GM04504 (cell line): Measurements from ENCODE around the gene PRDM2.

Experiments used
- DNase-seq: peaks from one replicate; pipeline ENCODE4 v3.0.0-alpha.2; 2012; ENCODE audit warnings: low read depth

The PRDM2 gene

GRCh38 chr1:13699510-13699909, 478 bp upstream of the PRDM2 start:
- DNase-seq: no peak

DNA sequence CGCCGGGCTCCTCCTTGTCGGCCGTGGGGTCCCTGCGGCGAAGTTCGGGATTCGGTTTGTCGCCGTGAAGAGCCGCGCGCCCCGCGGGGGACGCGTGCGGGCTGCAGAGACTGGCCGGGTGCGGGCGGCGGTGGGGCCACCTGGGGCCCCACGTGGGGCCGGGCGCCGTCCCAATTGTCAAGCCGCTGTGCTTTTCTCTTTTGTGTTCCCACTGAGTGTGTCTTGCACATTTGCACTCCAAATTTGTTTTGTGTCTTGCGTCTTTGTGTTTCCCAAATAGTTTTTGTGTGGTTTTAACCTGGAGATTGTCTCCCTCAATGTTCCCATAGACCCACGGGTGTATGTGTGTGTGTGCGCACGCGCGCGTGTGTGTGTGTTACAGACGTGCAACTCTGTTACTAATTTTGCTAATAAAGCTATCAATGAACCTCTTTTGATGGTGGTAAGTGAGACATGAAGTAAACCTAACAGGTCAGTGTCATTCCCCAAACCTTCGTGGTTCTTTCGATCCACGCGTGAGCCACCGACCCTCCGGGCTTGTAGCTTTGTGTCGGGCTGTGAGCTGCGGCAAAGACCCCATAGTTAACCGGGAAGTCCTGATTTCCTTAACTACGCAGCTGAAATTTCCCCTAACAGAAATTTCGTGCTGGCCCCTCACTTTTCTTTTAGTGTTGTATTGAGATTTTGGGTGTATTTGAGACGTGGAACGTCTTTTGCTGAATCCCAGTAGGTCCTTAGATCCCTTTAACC, 708 bp downstream of the PRDM2 start:
- DNase-seq: no peak

- no peak for DNase-seq
Measured at GRCh38 chr1:13701271-13701640, 1.3 kb downstream of the PRDM2 start.

- no peak for DNase-seq
Measured at GRCh38 chr1:13702425-13703127, 2.6 kb downstream of the PRDM2 start.

- no peak for DNase-seq
Measured at GRCh38 chr1:13703128-13703513, 3.1 kb downstream of the PRDM2 start.

DNA sequence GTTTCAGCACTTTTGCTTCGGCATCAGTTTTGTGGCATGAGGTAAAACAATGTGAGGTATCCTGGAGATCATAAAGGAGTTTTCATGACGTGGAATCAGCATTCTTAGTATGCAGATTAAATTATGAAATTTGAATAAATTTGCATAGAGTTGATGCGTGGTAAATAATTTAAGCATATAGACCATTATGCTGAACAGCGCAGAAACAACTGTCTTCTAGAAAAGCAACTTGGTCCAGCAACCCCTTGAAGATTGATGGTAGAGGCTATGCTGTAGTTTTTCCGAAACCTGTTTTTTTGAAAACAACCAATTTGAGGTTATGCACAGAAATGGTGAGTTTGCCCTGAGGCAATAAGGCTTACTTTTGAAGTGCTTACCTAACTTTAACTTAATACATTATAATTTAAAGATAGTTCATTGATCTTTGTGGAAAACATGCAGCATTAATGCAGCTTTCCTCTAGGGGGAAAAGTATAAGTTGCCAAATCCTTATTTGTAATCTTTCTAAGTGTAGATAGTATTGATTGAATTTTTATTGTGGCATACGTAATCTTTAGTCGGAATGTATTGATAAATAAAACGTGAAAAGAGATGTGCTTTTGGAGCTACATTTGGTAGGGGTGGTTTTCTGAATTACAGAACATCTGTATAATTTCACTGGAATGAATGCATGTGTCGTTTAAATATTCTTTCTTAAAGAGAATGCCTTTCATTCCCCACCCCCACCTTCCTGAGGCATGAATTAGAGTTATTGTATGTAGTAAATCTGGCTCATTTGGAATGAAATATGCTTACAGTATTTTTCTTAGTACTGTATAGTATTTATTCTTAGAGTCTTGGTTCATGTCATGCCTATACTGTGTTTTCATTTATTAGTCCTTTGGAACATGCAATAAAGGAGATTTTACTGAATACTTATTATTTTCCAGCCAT, 3.8 kb downstream of the PRDM2 start:
- no peak for DNase-seq

- DNase-seq: no peak
Measured at GRCh38 chr1:13706046-13706445, 6.1 kb downstream of the PRDM2 start.

DNA sequence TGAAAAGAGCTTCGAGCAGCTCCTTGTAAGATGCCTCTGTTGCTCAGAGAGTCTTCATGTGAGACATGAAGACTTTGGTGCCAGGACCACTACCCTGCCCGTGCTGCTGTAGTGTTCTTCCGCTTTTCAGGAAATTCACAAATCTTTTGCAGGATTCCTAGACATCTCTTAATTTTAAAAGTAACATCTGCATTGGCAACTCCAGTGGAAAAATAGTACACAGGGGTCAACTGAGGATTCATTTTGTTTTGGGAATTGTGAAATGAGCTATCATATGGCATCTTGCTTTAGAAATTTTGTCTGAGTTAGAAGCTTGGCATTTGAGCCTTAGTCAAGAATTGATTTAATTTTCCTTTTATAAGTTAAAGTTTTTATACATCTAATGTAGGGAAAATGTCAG, 7.2 kb downstream of the PRDM2 start:
- DNase-seq: no peak

GRCh38 chr1:13708380-13708982, 8.5 kb downstream of the PRDM2 start:
- DNase-seq: no peak

GRCh38 chr1:13710086-13710485, 10.1 kb downstream of the PRDM2 start:
- no peak for DNase-seq

GRCh38 chr1:13714851-13715250, 14.9 kb downstream of the PRDM2 start:
- DNase-seq: no peak

GRCh38 chr1:13715616-13716287, 15.8 kb downstream of the PRDM2 start:
- DNase-seq: peak; percentile 70

- DNase-seq: no peak
Measured at GRCh38 chr1:13722808-13723360, 22.9 kb downstream of the PRDM2 start.

DNA sequence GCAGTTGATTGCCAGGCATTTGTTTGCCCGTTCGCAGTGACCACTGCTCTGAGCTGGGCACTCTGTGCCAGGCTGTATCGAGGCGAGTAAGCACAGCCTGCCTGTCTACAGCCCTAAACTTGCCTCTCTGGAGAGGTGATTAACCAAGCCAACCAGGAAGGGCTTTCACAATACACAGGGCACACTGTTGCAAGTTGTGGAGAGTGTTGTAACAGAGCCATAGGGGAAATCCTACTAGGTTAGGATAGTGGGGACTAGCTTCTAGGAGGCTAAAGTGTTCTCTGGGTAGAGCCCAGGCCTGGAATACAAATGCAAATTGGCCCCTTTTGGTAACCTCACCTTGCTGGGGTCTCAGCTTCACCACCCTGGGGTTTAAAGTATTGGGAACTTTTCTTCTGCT, 23.8 kb downstream of the PRDM2 start:
- DNase-seq: no peak

DNA sequence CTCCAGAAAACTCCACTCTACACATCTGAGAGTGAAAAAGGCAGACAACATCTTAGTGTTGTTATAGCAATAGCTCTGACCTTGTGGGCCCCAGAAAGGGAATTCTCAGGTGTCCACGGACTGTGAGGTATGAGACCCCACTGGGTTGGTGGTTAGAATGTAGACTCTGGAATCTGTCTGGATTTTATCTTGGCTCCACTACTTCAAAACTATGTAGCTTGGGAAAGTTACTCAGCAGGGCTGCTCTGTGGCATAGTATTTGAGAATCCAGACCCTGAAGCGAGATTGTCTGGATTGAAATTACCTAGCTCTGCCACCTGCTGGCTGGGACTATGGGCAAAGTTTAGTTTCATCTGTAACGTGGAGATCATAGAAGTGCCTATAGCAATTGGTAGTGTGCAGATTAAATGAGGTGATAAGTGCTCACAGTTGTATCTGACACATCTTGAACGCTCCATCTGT, 25.8 kb downstream of the PRDM2 start:
- no peak for DNase-seq

- no peak for DNase-seq
Measured at GRCh38 chr1:13728091-13728715, 28.2 kb downstream of the PRDM2 start.

- DNase-seq: no peak
Measured at GRCh38 chr1:13730291-13730690, 30.3 kb downstream of the PRDM2 start.

- DNase-seq: no peak
Measured at GRCh38 chr1:13730751-13731482, 30.9 kb downstream of the PRDM2 start.

- DNase-seq: no peak
Measured at GRCh38 chr1:13731897-13732296, 31.9 kb downstream of the PRDM2 start.
